ENCODE data around the gene NELL2.
"Not testable (repeated sequence)": the region's sequence is repeated elsewhere in the genome, so short reads cannot be mapped to it uniquely, and the experiment has no call there.

The NELL2 gene

GRCh38 chr12:44875954-44876543, at the start of gene NELL2:
TSS of gene NELL2 (minus strand) at chr12:44876315. CDS start at chr12:44875869, 446 bp downstream.
- DNase-seq (ENCODE audit: low read depth) = peak; percentile 40

- no peak for DNase-seq (ENCODE audit: low read depth)
These were observed 45.6 kb upstream of the NELL2 start for GRCh38 chr12:44921736-44922135.

- DNase-seq (ENCODE audit: low read depth) = no peak
These were observed 41.0 kb upstream of the NELL2 start for GRCh38 chr12:44917141-44917540.

- DNase-seq (ENCODE audit: low read depth) = no peak
These were observed 39.8 kb upstream of the NELL2 start for GRCh38 chr12:44915958-44916357.

DNA sequence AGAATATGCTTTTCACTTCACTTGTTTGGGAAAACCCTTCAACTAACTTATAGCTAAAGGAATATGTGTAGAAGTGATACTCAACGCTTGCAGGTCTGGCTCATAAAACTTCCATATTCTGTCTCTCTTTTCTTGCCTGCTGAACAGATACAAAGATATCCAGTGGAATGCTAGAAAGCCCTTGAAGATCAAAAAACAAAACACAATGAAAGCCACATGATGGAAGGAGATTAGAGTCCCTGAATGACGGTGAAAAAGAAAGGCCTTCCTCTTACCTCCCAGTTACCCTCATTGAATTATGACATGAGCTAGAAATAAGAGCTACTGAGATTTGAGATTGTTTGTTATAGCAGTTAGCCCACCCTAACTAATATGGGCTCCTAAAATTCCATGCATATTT, 28.2 kb upstream of the NELL2 start:
- no peak for DNase-seq (ENCODE audit: low read depth)

GRCh38 chr12:44898108-44898507, 22.0 kb upstream of the NELL2 start:
- DNase-seq (ENCODE audit: low read depth) = not testable (repeated sequence)

- no peak for DNase-seq (ENCODE audit: low read depth)
These were observed 13.8 kb upstream of the NELL2 start for GRCh38 chr12:44889926-44890325.

DNA sequence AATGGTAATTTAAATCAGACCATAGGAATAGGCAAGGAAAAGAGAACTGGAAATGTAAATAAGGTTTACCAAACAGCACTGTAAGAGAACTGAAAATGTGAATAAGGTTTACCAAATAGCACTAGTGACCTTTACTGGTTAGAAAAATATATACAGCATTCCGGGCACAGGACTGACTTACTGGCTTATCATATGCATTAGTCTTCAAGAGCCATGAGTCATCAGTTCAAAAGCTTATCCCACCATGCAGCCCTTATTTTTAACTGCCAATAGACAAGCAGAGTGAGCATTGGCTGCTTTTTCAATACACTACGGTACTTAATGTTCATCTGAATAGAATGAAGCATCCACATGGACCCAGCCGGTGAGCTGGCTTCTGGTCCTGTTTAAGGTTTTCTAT, 13.0 kb upstream of the NELL2 start:
- DNase-seq (ENCODE audit: low read depth) = no peak

GRCh38 chr12:44885902-44886301, 9.8 kb upstream of the NELL2 start:
- no peak for DNase-seq (ENCODE audit: low read depth)

DNA sequence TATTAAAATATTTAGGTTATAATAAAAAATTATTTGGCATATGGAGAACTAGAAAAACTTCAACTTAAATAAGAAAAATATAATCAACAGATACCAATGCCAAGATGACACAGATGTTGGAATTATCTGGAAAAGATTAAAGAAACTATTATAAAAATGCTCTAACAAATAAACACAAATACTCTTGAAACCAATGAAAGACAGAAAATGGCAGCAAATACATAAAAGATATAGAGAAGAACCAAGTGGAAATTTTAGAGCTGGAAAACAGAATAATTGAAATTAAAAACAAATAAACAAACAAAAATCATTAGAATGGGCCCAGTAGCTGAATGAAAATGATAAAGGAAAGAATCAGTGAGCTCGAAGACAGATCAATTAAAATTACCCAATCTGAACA, 5.1 kb upstream of the NELL2 start:
- DNase-seq (ENCODE audit: low read depth) = no peak

DNA sequence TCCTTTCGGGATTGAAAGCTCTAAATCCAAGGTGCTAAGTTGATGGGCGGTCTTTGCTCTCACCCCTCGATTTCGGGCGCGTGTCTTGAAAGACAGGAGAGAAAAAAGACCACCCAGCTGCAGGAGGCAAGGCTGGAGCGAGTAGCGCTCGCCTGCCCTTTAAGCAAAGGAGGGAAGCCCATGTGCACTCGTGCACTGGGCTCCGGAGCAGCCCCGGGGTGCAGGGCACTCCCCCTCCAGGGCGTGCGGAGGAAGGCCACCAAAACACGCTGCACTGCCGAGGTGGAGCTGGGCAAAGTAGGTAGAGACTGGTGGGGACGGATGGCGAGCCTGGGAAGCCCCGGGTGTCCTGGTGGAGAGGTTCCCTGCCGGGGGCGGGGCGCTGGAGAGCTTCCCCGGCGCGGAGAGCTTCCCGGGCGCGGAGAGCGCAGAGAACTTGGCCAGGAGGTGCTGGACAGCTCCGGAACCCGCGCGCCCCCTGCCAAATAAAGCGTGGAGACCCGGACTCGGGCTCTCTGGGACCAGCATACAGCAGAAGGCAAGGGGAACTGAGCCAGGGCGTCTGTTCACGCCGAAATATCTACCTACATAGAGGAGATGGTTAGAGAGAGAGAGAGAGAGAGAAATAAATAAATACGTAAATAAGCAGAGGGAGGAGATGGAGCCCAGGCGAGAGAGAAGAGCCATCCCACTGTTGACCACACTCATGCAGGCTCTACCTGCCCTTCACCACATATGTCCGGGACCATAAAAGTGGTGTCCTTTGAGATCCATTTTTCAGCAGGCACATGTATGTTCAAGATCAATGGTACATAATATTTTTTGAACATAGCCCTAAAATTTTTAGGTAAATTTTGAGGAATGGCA, 662 bp upstream of the NELL2 start:
- DNase-seq (ENCODE audit: low read depth) = peak; percentile 23

- DNase-seq (ENCODE audit: low read depth) = no peak
These were observed 630 bp downstream of the NELL2 start for GRCh38 chr12:44875417-44875953.

DNA sequence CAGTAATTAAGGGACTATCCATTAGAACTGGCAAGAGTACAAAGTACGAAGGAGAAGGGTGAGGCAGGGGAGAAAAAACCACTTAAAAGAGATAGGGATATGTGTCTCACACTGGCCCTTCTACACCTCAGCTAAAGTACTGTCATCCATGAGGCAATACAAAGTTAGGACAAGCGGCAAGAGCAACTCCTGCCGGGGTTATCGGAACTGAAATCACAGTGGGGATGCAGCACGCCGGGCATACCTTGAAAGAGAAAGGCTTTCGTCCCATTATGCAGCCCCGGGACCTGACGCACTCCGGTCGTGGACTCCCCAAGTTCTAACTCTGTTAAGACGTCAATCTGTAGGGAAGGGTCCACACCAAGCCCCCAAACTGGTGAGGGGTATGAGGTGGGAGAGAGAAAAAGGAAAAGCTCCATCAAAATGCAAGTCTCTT, 1.1 kb downstream of the NELL2 start:
- no peak for DNase-seq (ENCODE audit: low read depth)

GRCh38 chr12:44873898-44874297, 2.2 kb downstream of the NELL2 start:
- DNase-seq (ENCODE audit: low read depth) = no peak

- no peak for DNase-seq (ENCODE audit: low read depth)
These were observed 6.6 kb downstream of the NELL2 start for GRCh38 chr12:44869503-44869902.

DNA sequence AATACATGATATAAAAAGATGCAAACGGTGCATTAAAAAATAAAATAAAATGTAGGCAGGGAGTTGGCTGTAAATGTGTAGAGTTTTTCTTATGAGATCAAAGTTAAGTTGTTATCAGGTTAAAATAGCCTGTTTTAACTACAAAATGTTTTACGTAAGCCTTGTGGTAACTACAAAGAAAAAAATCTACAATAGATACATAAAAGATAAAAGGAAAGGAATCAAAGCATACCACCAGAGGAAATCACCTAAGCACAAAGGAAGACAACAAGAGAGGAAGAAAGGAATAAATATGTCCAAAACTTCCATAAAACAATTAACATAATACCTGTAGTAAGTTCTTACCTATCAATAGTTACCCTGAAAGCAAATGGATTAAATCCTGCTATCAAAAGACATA, 12.2 kb downstream of the NELL2 start:
- no peak for DNase-seq (ENCODE audit: low read depth)

DNA sequence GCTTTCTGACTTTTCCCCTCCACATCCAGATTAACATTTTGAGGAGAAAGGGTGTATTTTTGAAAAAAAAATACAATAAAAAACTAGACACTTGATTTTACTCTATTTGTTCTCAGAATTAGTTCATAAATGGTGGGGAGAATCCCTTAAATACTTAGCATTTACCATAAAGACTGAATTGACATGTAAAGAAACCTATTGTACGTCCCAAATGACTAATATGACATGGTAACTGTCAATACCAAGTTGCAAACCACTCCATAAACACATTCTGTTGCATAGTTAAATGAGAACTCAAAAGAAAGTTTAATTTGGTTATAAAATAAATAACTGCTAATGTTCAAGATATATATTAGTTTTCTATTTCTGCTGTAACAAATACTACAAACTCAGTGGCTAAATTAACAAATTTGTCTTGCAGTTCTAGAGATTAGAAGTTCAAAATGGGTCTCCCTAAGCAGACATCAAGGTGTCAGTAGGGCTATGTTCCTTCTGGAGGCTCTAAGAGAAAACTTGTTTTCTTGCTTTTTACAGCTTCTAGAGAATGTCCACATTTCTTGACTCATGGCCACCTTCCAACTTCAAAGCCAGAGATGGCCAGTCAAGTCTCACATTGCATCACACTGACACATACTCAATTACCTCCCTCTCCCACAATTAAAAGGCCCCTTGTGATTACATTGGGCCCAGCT, 16.0 kb downstream of the NELL2 start:
- DNase-seq (ENCODE audit: low read depth) = no peak

DNA sequence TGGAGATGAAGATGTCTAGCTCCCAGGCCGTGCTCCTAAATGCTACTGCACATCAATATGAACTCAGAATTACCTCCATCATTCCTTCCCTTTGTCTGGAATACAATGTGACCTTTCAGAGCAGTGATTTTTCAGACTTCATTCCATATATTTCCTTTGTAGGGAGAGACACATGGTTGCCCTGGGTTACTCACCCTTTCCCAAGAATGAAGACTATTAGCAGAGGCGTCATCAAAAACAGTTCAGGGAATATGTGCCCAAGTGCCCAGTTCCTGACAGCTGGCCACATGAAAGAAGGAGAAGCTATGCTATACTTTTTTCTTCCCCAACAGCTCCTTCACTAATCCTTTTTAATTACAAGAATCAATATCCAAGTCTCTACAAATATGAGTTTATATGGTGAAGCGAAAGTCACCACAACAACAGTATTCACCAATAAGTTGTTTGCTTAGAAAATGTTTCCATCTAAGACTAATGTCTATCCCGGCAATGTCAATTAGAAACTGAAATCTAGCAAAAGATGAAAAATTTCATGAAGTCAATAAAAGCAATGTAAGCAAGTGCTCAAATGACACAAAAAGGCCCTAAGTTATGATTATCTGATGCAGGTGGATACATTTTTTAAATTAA, 17.8 kb downstream of the NELL2 start:
- no peak for DNase-seq (ENCODE audit: low read depth)

- DNase-seq (ENCODE audit: low read depth) = no peak
These were observed 23.6 kb downstream of the NELL2 start for GRCh38 chr12:44852483-44852882.

DNA sequence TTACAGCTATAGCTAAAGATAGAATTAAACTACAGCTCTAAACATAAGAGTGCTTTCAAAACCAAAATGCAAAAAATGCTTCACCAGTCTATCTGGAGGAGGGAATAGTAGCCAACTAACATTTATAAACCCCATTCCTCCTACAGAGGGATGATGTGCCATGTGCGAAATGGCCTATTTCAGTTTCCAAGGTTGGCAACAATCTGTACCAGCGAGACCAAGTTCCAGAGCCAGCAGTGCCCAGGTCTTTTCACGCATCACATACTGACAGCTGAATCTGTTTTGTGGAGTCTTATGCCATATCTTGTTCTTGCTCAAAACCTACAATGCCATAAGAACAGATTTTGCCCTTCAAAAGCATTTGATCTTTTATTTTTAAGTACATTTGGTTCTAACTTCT, 24.5 kb downstream of the NELL2 start:
- no peak for DNase-seq (ENCODE audit: low read depth)

DNA sequence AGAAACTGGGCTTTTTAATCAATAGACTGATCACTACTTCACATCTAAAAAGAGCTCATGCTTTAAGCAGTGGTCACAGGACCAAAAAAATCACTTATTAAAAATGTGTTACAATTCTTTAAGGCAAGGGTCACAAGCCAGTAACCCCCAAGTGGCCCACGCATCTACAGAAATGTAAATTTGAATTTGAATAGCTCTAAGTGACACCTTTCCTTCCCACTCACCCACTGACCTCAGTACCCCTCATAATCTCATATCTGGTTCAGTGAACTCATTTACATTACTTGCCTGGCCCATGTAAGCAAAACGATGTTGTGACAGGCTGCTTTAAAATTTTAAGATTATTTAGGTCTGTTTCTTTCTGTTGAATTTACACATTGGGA, 27.4 kb downstream of the NELL2 start:
- DNase-seq (ENCODE audit: low read depth) = no peak
